ENCODE measurements around the gene GPC6.

Gene GPC6

DNA sequence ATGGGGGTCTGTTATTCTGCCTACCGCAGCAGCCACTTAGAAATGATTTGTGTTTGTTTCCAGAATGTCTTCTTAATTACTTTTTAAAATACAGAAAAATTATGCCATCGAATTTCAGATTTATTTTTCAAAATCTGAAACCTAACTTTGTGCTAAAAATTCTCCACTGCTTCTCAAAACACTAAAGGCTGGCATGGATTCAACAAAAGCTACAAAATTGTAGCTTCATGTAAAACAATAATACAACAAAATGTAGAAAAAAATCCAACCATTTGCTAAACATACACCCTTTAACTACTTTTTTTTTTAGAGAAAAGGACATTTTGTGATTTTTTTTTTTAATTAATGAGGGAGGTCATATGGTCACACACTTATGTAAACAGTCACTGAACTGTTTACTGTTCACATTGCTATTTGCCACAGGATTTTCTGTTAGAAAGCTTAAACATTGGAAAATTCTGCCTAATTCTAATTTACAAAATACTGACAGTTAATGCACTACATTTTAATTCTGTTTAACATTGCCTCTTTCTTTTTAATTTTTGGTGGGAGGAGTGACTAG lies 646.3 kb downstream of the GPC6 start:
- no peak for DNase-seq

DNA sequence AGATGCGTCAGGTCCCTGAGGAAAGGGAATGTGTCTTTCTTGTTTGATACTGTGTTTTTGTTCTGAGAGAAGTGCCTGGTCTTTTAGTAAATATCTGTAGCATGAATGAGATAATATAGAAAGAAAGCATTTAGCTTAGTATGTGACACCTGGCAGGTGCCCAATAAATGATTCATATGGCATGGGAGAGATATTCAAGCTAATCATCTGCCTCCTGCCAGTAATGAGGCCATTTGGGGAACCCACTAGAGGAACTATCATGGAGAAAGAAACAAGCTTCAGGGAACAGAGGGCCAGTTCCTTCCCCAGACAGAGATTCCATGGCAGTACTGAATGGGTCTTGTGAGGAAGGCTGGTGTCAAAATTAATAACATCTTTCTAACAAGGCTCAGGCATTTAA lies 648.9 kb downstream of the GPC6 start:
- DNase-seq = no peak

DNA sequence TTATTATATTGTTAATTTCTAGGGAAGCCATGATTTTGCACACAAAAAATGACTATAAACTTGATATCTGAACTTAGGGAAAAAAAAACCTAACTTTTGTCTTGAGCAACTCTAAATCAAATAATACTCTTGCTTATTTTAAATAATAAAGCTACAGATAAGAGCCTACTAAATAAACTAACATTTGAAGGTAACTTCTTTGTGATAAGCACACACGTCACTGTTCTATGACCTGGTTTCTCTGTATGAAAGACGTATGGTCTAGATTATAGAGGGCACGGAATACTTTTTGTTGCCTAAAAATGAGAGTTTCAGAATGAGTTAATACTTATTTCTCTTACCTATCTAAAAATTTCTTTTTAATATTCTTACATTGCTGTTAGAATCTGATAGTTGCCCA lies 649.6 kb downstream of the GPC6 start:
- no peak for DNase-seq

DNA sequence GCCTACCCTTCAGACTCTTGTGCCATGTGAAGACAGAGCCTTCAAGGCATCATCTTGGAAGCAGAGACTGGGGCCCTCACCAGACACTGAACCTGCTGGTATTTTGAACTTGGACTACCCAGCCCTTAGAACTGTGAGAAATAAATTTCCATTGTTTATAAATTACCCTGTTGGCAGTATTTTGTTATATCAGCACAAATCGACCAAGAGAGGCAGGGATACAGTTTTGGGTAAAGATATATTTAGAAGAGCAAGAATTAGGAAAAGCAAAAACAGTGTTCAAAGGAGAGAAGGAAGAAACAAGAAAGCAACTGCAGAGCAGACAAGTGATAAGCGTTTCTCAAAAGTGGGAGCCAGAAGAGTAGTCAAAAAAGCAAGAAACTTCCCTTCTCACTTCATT lies 652.1 kb downstream of the GPC6 start:
- no peak for DNase-seq

GRCh38 chr13:93881411-93881810 lies 654.8 kb downstream of the GPC6 start:
- no peak for DNase-seq

DNA sequence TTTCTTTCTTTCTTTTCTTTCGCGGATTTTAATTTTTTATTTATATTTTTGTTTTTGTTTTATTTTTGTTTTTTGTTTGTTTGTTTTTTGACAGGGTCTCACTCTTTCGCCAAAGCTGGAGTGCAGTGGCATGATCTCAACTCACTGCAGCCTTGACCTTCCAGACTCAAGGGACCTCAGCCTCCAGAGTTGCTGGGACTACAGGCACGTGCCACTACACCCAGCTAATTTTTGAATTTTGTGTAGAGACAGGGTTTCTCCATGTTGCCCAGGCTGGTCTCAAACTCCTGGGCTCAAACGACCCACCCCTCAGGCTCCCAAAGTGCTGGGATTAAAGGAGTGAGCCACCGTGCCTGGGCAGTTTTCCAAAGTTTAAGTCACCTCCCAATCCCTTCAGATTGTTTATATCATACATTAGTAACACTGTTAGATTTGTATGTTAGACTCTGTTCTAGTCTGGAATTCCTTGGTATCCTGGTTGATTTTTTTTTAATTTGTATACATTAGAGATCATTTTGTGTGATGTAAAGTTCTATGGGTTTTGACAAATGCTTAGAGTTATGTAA lies 655.6 kb downstream of the GPC6 start:
- DNase-seq = no peak

GRCh38 chr13:93889430-93889951 lies 662.9 kb downstream of the GPC6 start:
- no peak for DNase-seq

- DNase-seq = no peak
Observed at GRCh38 chr13:93899981-93900380, 673.4 kb downstream of the GPC6 start.

- no peak for DNase-seq
Observed at GRCh38 chr13:93900731-93901130, 674.1 kb downstream of the GPC6 start.

- no peak for DNase-seq
Observed at GRCh38 chr13:93903909-93904308, 677.3 kb downstream of the GPC6 start.

DNA sequence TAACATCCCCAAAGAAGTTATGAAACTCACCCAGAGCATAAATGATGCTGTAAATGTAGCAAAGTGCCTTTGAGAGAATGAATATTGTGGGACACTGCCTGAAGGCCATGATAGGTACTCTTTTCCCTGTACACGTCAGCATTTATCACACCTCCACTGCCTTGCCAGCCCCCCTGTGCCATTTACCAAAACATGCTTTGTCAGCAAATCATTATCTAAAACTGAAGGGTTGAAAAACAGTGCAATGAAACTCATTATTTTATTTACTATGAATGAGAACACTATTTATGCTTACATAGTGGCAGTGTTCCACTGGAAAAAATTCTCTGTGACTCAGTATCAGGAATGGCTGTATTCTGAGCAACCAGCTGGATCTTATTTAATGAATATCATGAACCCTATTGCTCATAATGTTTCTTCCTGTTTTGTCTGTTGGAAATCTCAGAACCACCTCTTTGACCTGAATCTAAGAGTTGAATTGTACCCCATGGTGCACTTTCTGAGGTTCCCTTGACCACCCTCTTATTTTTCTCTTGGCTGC lies 688.7 kb downstream of the GPC6 start:
- DNase-seq = no peak

- DNase-seq = no peak
Observed at GRCh38 chr13:93922063-93922855, 695.7 kb downstream of the GPC6 start.

DNA sequence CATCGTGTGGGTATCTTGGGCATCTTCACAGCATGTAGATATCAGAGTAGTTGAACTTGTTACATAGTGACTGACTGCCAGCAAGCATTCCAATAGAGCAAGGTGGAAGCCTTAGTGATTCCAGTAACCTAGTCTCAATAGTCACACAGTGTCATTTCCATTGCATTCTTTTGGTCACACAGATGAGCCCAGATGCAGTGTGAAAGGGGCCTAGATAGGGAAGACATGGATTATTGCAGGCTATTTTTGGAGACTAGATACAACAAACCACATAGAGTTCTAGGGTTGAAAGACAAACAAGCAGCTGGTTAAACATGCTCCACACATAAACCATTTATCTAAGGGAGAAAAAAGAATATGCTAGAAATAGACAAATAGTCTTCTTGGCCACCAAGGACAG lies 699.4 kb downstream of the GPC6 start:
- no peak for DNase-seq

DNA sequence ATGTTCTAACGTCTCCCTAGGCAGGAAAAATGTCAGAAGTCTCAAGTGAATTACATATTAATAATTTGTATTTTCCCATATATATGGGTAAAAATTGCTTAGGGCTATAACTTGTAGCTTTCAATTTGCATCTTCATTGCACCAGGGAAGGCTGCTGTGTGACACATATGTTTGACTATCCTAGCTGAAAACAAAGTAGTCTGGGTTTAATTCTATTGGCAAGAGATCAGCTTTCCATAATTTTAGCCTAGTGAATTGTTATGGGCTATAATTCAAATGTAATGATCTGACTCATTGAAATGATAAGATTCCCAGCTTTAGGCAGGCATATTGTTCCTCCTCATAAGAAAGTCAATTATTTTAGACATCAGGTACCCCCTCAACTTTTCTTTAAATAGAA lies 699.8 kb downstream of the GPC6 start:
- DNase-seq = no peak

DNA sequence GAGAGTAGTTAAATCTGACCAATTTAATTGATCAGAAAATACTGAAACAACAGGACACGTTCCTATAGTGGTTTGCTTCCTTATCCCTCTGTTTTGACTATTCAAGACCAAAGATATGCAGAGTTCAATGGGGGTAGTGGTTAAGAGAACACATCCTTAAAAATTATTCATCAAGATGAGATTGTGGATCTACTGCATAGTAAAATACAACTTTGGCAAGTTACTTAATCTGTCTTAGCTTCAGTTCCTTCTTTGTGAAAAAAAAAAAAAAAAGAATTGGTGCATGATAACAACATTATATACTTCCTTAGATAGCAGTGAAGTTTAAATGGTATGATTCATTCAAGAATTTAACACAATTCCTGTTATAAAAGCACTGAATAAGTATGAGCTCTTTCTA lies 700.8 kb downstream of the GPC6 start:
- no peak for DNase-seq

GRCh38 chr13:93932901-93933300 lies 706.3 kb downstream of the GPC6 start:
- no peak for DNase-seq

- no peak for DNase-seq
Observed at GRCh38 chr13:93936901-93937300, 710.3 kb downstream of the GPC6 start.

DNA sequence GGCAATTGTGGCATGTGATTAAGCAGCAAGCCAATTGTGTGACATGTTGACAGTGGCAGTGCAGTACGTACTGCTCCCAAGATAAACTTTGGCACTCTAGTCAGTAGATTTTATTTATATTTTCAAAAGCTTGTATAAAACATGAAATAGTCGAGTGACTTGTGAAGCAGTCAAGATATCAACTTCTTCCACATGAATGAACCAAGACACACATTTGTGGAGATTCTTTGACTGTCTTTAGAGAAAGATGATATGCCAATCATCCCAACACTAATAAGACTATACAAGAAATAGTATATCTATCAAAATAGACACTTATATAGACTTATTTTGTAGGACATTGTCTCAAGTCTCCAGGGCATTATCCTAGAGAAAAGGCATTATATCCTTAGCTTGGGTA lies 714.8 kb downstream of the GPC6 start:
- DNase-seq = no peak

DNA sequence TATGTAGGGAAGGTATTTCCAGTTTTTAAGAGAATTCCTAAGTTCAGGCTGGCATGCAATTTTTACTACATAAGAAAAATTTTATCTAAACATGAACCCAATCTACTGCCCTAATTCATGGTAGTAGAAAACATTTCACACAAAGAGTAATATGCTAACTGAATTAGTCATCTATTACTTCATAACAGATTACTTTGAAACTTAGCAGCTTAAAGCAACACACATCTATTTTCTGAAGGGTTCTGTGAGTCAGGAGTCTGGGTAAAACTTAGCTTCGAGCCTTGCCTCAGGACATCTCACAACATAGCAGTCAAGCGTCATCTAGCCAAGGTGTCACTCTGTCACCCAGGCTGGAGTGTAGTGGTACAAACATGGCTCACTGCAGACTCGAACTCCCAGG lies 715.4 kb downstream of the GPC6 start:
- no peak for DNase-seq

- DNase-seq = no peak
Observed at GRCh38 chr13:93945621-93946020, 719.0 kb downstream of the GPC6 start.

GRCh38 chr13:93946994-93947393 lies 720.4 kb downstream of the GPC6 start:
- no peak for DNase-seq

- DNase-seq = no peak
Observed at GRCh38 chr13:93947651-93948050, 721.0 kb downstream of the GPC6 start.

GRCh38 chr13:93948162-93948922 lies 721.7 kb downstream of the GPC6 start:
- no peak for DNase-seq
